ENCODE results near the gene NAA80.
"Not testable (repeated sequence)": the region's sequence is repeated elsewhere in the genome, so short reads cannot be mapped to it uniquely, and the experiment has no call there.

DNA sequence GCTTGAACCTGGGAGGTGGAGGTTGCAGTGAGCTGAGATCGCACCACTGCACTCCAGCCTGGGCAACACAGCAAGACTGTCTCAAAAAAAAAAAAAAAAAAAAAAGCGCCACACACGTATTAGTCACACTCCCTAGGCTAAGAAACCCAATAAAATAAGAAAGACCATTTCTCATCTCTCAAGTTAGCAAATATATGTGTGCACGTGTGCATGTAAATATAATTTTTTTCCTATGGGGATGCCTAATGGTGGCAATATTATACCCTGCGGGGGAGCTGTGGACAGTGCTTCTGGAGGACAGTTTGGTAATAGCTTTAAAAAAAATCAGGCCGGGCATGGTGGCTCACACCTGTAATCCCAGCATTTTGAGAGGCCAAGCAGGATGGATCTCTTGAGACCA is 15.1 kb downstream of the NAA80 start:
- TF ChIP-seq EZH2phosphoT487, EZH2 (IDR thresholded peaks at IDR 0.05): not testable (repeated sequence)
- TF ChIP-seq, protein P1, sequence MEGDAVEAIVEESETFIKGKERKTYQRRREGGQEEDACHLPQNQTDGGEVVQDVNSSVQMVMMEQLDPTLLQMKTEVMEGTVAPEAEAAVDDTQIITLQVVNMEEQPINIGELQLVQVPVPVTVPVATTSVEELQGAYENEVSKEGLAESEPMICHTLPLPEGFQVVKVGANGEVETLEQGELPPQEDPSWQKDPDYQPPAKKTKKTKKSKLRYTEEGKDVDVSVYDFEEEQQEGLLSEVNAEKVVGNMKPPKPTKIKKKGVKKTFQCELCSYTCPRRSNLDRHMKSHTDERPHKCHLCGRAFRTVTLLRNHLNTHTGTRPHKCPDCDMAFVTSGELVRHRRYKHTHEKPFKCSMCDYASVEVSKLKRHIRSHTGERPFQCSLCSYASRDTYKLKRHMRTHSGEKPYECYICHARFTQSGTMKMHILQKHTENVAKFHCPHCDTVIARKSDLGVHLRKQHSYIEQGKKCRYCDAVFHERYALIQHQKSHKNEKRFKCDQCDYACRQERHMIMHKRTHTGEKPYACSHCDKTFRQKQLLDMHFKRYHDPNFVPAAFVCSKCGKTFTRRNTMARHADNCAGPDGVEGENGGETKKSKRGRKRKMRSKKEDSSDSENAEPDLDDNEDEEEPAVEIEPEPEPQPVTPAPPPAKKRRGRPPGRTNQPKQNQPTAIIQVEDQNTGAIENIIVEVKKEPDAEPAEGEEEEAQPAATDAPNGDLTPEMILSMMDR (IDR thresholded peaks at IDR 0.05), result not testable (repeated sequence)
